Dedifferentiated amniotic fluid mesenchymal stem cell (primary cell): ENCODE measurements around the gene TP53I13.
"Not testable (repeated sequence)": the region's sequence is repeated elsewhere in the genome, so short reads cannot be mapped to it uniquely, and the experiment has no call there.

Experiments
- DNase-seq: peaks from one replicate; pipeline ENCODE4 v3.0.0-alpha.2; 2016; ENCODE audit errors: extremely low spot score

Gene TP53I13, protein sequence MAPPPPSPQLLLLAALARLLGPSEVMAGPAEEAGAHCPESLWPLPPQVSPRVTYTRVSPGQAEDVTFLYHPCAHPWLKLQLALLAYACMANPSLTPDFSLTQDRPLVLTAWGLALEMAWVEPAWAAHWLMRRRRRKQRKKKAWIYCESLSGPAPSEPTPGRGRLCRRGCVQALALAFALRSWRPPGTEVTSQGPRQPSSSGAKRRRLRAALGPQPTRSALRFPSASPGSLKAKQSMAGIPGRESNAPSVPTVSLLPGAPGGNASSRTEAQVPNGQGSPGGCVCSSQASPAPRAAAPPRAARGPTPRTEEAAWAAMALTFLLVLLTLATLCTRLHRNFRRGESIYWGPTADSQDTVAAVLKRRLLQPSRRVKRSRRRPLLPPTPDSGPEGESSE

DNA sequence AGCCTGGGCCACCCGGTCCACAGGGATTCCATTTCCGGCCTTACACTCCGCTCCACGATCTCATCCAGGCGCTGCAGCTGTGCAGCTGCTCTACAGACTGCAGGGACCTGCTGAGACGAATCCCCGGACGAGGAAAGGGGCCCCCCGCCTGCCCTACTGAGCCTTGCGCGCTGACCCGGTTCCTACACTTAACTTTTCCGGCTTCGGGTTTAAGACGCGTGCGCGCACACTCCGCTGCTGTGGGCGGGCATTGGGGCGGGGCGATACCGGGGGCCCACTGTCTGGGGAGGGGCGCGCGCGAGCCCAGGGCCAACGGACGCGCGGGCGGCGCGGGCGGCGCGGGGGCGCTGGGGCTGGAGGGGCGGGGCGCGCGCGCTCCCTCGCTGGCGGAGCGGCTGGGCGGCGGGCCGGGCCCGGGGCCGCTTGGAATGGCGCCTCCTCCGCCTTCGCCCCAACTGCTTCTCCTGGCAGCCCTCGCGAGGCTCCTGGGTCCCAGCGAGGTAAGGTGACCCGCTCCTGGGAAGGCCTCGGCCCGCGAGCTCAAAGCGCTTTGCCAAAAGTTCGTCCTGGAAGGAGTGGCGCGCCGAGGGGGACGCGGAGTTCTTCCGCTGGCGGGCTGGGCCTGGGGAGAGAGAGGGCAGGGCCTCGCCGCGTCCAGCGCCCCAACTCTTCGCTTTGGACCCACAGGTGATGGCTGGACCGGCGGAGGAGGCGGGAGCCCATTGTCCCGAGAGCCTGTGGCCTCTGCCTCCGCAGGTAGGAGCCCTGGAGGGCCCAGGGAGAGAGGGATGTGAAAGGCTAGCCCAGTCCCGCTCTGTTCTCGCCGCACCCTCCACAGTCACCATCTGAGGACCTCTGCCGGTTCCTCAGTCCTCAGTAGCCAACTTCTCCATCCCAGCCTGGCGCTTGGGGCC is at the start of gene TP53I13:
Gene TP53I13 (plus strand): TSS at position 371 of the 914 bp plus-strand sequence. CDS start 58 bp downstream, at position 429.
- DNase-seq: peak; percentile 72

DNA sequence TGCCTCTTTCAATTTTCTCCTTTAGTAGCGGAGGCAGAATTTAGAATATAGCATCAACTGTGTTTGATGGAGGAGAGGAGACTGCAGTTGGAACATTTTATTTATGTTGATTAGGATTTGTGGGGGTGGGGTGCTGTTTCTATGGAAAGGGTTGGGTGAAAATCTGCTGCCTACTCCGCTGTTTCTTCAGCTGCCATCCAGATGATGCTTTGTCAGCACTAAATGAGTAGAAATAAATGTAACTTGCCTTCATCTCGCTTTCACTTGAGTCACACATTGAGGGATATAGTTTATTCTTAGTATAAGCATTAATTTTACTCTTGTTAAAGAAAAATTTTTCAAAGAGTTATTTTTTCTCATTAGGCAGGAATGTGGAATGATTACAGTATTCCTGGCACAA is 43.8 kb upstream of the TP53I13 start:
- no peak for DNase-seq

DNA sequence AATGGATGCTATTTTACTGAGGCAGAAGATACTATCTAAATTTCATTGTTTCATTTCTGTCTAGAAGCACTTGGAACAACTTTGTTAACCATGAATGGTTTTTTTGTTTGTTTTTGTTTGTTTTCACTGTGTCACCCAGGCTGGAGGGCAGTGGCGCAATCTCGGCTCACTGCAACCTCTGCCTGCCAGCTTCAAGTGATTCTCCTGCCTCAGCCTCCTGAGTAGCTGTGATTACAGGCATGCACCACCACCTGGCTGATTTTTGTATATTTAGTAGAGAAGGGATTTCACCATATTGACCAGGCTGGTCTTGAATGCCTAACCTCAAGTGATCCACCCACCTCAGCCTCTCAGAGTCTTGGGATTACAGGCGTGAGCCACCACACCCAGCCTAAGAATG is 42.2 kb upstream of the TP53I13 start:
- no peak for DNase-seq

DNA sequence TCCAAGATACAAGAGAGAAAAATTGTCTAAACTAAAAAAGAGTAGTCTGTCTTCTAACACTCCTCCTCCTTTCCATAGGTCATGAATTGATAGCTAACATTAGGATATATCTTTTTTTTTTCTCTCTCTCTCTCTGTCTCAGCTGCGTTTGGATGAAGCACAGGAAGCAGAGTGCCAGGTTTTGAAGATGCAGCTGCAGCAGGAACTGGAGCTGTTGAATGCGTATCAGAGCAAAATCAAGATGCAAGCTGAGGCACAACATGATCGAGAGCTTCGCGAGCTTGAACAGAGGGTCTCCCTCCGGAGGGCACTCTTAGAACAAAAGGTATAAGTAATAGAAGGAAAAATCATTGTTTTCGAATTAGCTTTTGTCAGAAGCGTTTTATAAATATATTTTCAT is 34.5 kb upstream of the TP53I13 start:
- no peak for DNase-seq

DNA sequence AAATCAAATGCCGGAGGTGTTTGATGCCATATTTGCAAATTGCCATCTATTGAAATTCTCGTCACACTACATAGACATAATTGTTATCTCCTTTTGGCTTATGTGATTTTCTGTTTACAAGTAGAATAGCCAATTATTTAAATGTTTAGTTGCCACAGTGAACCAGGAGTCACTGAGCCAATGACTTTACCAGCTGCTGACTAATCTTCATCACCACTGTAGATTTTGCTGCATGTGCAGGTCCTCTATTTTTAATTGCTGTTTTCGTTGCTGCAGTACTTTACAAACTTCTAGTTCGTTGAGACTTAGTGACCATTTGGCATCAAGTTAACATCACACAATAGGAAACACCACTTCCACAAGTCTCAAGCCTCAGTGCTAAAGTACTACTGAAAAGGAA is 24.4 kb upstream of the TP53I13 start:
- DNase-seq: no peak

DNA sequence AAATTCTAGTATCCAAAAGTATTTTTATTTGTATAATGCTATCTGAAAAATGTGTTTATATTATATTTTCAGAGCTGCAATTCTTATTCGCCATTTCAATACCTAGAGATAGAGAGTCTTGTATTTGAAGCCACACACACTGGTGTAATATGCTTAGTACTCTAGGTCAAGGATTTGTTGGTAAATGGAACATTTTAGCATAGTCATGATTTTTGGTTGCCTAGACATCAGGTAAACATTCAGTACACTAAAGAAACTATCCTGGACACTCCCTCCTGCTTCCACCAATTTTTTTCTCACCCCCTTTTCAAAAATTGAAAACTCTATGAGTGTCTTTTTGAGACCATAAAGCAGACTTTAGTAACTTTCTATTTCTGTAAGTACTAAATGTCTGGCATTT is 22.4 kb upstream of the TP53I13 start:
- DNase-seq: no peak

DNA sequence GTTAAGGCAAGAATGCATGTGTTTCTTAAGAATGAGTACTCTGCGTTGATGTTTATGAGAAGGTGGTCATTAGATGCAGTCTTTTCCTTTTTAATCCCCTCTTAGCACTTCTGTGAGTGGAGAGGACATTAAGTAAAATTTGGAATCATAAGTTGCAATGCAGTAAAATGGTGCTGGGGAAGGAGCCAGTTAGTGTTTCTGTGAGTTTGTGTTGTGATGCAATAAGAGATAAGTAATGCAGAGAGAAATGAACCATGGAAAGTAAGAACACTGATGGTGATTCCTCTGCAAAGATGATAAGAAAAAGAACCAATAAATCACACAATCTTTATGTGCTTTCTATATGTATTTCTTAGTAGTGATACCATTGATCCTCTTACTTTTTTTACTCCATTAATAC is 21.7 kb upstream of the TP53I13 start:
- DNase-seq: no peak

GRCh38 chr17:29549177-29549923 is 19.2 kb upstream of the TP53I13 start:
- DNase-seq: no peak

GRCh38 chr17:29555840-29556239 is 12.7 kb upstream of the TP53I13 start:
- no peak for DNase-seq

- no peak for DNase-seq
These were observed 11.3 kb upstream of the TP53I13 start for GRCh38 chr17:29557085-29557738.

GRCh38 chr17:29557739-29558116 is 10.8 kb upstream of the TP53I13 start:
- DNase-seq: no peak

- DNase-seq: not testable (repeated sequence)
These were observed 10.4 kb upstream of the TP53I13 start for GRCh38 chr17:29558139-29558538.

- no peak for DNase-seq
These were observed 8.9 kb upstream of the TP53I13 start for GRCh38 chr17:29559640-29560039.

- no peak for DNase-seq
These were observed 8.2 kb upstream of the TP53I13 start for GRCh38 chr17:29560316-29560715.

GRCh38 chr17:29561554-29562517 is 6.7 kb upstream of the TP53I13 start:
- no peak for DNase-seq

- no peak for DNase-seq
These were observed 5.9 kb upstream of the TP53I13 start for GRCh38 chr17:29562615-29563014.

DNA sequence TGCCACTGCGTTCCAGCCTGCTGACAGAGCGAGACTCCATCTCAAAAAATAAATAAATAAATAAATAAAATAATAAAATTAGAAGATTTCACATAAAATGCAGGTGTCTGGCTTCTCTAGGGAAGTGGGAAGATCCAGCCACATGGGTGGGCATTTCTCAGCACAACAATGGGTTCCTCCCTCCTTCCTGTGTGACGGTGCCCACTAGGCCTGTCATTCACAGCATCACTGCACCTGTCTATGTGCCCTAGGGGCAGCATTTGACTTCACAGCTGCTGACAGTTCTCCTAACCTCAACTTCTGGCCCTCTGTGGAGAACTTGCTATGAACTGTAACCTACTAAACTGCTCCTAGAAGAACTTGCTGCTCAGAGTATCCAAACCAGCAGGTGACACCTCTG is 4.7 kb upstream of the TP53I13 start:
- DNase-seq: no peak

DNA sequence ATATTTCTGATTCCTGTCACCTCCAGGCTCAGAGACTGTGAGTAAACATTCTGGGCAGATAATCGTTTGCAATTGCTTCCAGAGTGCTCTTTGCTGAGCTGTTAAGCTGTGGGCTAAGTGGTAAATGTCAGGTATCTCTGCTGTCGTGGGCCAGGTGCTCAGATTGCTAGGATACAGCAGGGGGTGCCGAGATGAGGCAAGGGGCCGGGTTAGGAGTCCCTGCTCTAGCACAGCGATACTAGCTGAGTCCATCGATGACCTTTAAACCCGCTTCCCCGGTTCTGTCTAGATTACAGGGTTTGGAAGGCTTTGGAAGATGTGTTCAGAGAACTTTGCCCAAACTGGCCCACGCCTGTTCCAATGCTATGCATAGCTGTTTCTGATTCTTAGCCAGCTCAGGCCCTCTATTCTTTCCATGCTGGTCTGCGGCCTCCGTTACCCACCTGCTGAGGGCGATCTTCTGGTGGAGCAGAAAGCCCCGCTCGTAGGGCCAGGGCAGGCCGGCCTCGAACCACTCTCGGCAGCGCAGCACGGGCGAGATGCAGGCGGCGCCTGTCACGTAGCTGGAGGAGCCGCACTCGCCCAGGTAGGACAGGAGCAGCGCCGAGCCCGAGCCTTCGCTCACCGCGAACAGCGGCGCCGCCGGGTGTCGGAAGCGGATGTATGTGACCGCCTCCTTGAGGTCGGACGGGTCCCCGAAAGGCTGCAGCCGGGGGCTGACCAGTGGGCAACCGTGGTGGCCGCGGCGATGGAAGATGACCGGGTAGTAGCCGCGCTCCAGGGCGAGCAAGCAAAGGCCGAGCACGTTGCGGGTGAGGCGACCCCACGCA is 2.6 kb upstream of the TP53I13 start:
- no peak for DNase-seq

DNA sequence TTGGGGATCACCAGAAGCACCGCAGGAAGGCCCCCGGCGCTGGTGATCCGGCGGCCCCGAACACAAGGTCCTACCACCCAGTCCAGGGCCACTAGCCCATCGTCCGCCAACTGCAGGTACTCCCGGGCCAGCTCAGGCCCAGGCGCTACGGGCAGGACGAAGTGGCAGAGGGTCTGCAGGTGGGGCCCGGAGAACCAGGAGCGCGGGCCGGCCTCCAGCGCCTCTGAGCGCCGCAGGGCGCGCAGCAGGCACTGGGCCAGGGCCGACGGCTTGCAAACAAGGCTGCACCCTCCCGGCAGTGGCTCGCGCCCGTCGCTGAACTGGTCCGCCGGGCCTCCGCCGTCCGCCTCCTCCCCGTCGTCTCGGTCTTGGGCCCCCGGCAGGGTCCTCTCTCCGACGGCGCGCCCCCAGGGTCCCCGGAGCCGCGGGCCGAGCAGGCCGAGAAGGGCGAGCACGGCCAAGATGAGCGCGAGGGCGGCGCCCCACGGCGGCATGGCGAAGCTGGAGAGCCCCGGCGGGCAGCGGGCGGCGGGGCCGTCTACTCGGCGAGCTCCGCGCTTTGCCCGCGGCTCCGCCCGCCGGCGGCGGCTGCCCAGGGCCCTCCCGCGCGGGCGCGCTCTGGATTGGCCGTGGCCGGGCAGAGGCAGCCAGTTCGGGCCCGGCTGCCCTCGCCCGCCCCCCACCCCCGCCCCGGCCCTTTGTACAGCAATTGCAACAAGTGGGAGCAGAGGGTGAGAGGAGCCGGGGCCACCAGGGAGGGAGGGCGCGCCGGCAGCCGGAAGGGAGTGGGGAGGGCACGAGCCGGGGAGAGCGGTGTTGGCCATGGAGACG is 1.8 kb upstream of the TP53I13 start, which contains the start of gene ABHD15:
Gene ABHD15 (minus strand): TSS at position 565 of the 831 bp plus-strand sequence. CDS start 71 bp downstream, at position 494.
- peak; percentile 57 for DNase-seq
